HT1080 (cell line): Measurements from ENCODE around the gene CARF. TPM values are rescaled to one million over a fixed set of nuclear protein-coding genes. Genes with fewer than 3 reads are reported as not detected.

Experiments used
- DNase-seq: peaks from one replicate; pipeline ENCODE4 v3.0.0-alpha.2; 2015; ENCODE audit warnings: low read depth
- small RNA-seq: library from RNA; depleted of rRNA; stranded (forward); fragments of <200 nt; gene quantifications from one replicate; pipeline ENCODE3, GENCODE V24; 2014
- total RNA-seq: library from RNA; depleted of rRNA; stranded (reverse); fragments of >200 nt; shearing (Covaris generic); gene quantifications from 2 replicates; pipeline ENCODE4 v1.2.3, GENCODE V29; 2014; rRNA removed

The CARF gene
- total RNA-seq, 1 experiment from 2014 or later = 1.6 TPM

- DNase-seq = no peak
Measured at GRCh38 chr2:203019142-203019541, 107.1 kb downstream of the CARF start.

- no peak for DNase-seq
Measured at GRCh38 chr2:203021991-203022390, 109.9 kb downstream of the CARF start.

GRCh38 chr2:203022751-203023150 lies 110.7 kb downstream of the CARF start:
- no peak for DNase-seq

GRCh38 chr2:203025592-203025991 lies 113.5 kb downstream of the CARF start:
- peak; percentile 10 for DNase-seq

GRCh38 chr2:203030545-203030944 lies 118.5 kb downstream of the CARF start:
- no peak for DNase-seq

- no peak for DNase-seq
Measured at GRCh38 chr2:203030991-203031390, 118.9 kb downstream of the CARF start.

- DNase-seq = no peak
Measured at GRCh38 chr2:203033395-203033794, 121.3 kb downstream of the CARF start.

- DNase-seq = no peak
Measured at GRCh38 chr2:203035879-203036470, 123.9 kb downstream of the CARF start.

Small RNAs within 50 kb of the gene (small RNA-seq; reads per million reads assigned to genes)
- gene AC010900.2 = not detected

Other genes starting within 250 kb of the CARF start
- 0.88 and 1.8 TPM in 2 replicates for gene ICA1L, start 40.5 kb upstream of the CARF start, total RNA-seq
- 103 and 109 TPM in 2 replicates for gene WDR12, start 602 bp upstream of the CARF start, total RNA-seq
- gene NBEAL1, start 102.6 kb downstream of the CARF start, total RNA-seq = 4.5 and 4.7 TPM in 2 replicates